OCI-LY1 (cell line): ENCODE data around the gene TKTL1.
A peak's percentile ranks its signal among the peaks of the same experiment; 100 is the strongest.

ENCODE experiments used
- H2AFZ ChIP-seq: fragments of 200-600 bp; sonication (generic), shearing (Covaris generic); 2 replicates; pipeline ENCODE4 v1.6.0; 2014; ENCODE audit warnings: antibody characterized with exemption, mild to moderate bottlenecking, low read length
- H3F3A ChIP-seq: fragments of 200-600 bp; sonication (generic), shearing (Covaris generic); 2 replicates; pipeline ENCODE4 v1.6.0; 2014; ENCODE audit warnings: mild to moderate bottlenecking, antibody characterized with exemption, low read length, moderate library complexity; ENCODE audit not compliant: insufficient read depth
- H3K27ac ChIP-seq: fragments of 200-600 bp; sonication (generic); 2 replicates; pipeline ENCODE4 v1.5.1; 2014; ENCODE audit warnings: low read length, mixed run types, mild to moderate bottlenecking, low read depth; ENCODE audit not compliant: poor library complexity, severe bottlenecking
- H3K27me3 ChIP-seq: fragments of 200-600 bp; sonication (generic); 2 replicates; pipeline ENCODE4 v1.6.0; 2014; ENCODE audit warnings: antibody characterized with exemption, mild to moderate bottlenecking, low read length, moderate library complexity; ENCODE audit not compliant: insufficient read depth
- H3K36me3 ChIP-seq: fragments of 200-600 bp; sonication (generic); 2 replicates; pipeline ENCODE4 v1.6.1; 2014; ENCODE audit warnings: mild to moderate bottlenecking, antibody characterized with exemption, low read length, moderate library complexity, mixed read lengths; ENCODE audit not compliant: insufficient read depth
- H3K4me1 ChIP-seq: fragments of 200-600 bp; sonication (generic); 2 replicates; pipeline ENCODE4 v1.5.1; 2014; ENCODE audit warnings: mild to moderate bottlenecking, low read length, moderate library complexity; ENCODE audit not compliant: insufficient read depth, severe bottlenecking
- H3K4me2 ChIP-seq: fragments of 200-600 bp; sonication (generic), shearing (Covaris generic); 2 replicates; pipeline ENCODE4 v1.6.1; 2014; ENCODE audit warnings: low read length
- H3K4me3 ChIP-seq: fragments of 200-600 bp; sonication (generic); 2 replicates; pipeline ENCODE4 v1.5.1; 2014; ENCODE audit warnings: low read length, low read depth, mild to moderate bottlenecking, mixed read lengths; ENCODE audit not compliant: poor library complexity, severe bottlenecking
- H3K79me2 ChIP-seq: fragments of 200-600 bp; shearing (Covaris generic); 2 replicates; pipeline ENCODE4 v1.6.1; 2016; ENCODE audit warnings: mixed run types, low read length, mixed read lengths; ENCODE audit not compliant: insufficient read depth
- H3K9ac ChIP-seq: fragments of 200-600 bp; sonication (generic), shearing (Covaris generic); 2 replicates; pipeline ENCODE4 v1.6.1; 2014; ENCODE audit warnings: mild to moderate bottlenecking, low read length, mixed read lengths
- H3K9me2 ChIP-seq: fragments of 200-600 bp; sonication (generic), shearing (Covaris generic); 2 replicates; pipeline ENCODE4 v1.6.1; 2014; ENCODE audit warnings: low read depth, mild to moderate bottlenecking, low read length, mixed read lengths
- H3K9me3 ChIP-seq: fragments of 200-600 bp; shearing (Covaris generic); 2 replicates; pipeline ENCODE4 v1.6.1; 2014; ENCODE audit warnings: low read length, mixed read lengths
- H4K20me1 ChIP-seq: fragments of 200-600 bp; sonication (generic), shearing (Covaris generic); 2 replicates; pipeline ENCODE4 v1.6.0; 2016; ENCODE audit warnings: mild to moderate bottlenecking, low read length; ENCODE audit not compliant: insufficient read depth
- CTCF ChIP-seq: fragments of 200-600 bp; sonication (generic), shearing (Covaris generic); IDR thresholded peaks from 2 replicates; pipeline ENCODE4 v1.5.1; 2017; ENCODE audit warnings: mild to moderate bottlenecking, antibody characterized with exemption, low read length, moderate library complexity, mixed read lengths
- EZH2 ChIP-seq: fragments of 200-600 bp; sonication (generic), shearing (Covaris generic); IDR thresholded peaks from 2 replicates; pipeline ENCODE4 v1.8.0; 2017; ENCODE audit warnings: borderline replicate concordance, mixed run types, mild to moderate bottlenecking, antibody characterized with exemption, low read length, moderate library complexity, mixed read lengths

TKTL1 gene

GRCh38 chrX:154372612-154373022 lies 77.0 kb downstream of the TKTL1 start:
- Histone ChIP-seq H3K79me2 (no peaks in the 10 kb centered on the region), H3K27me3 (no peaks in the 10 kb centered on the region), H3K4me2 (no peak overlapping the region), H4K20me1 (no peaks in the 10 kb centered on the region), H3K4me3 (peak overlapping the region; percentile 92), H3K36me3 (no peaks in the 10 kb centered on the region), H3K9me3 (no peaks in the 10 kb centered on the region), H3F3A (no peaks in the 10 kb centered on the region), H2AFZ (no peak overlapping the region), H3K27ac (peak overlapping the region; percentile 51), H3K9ac (no peak overlapping the region), H3K9me2 (no peaks in the 10 kb centered on the region), H3K4me1 (peaks cover 56% of the 10 kb centered on the region)
- TF ChIP-seq EZH2 (no peak), CTCF (no peak)

- Histone ChIP-seq H3K9ac (peak overlapping the region; percentile 64; the same call in 1 of the 2 replicates), H3K36me3 (no peaks in the 10 kb centered on the region), H3K4me2 (peak overlapping the region; percentile 81), H3F3A (no peaks in the 10 kb centered on the region), H2AFZ (no peak overlapping the region), H3K27ac (no peak overlapping the region), H3K4me1 (peaks cover 62% of the 10 kb centered on the region), H4K20me1 (no peaks in the 10 kb centered on the region), H3K27me3 (no peaks in the 10 kb centered on the region), H3K4me3 (peak overlapping the region; percentile 60), H3K79me2 (no peaks in the 10 kb centered on the region), H3K9me2 (no peaks in the 10 kb centered on the region), H3K9me3 (no peaks in the 10 kb centered on the region)
- TF ChIP-seq CTCF = peak; percentile 66
- no peak for TF ChIP-seq EZH2
These were observed 78.0 kb downstream of the TKTL1 start for GRCh38 chrX:154373340-154374306.

GRCh38 chrX:154374313-154375155 lies 78.9 kb downstream of the TKTL1 start, which contains the start of gene FLNA:
TSS of gene FLNA (minus strand) at chrX:154374634. CDS start at chrX:154371245, 3,389 bp downstream.
- peak within 1 kb of the TSS; percentile 64; the same call in 1 of the 2 replicates for H3K9ac ChIP-seq
- H3K4me2 ChIP-seq = peak within 1 kb of the TSS; percentile 81
- H3K36me3 ChIP-seq = no peaks in the 10 kb centered on the region
- H3F3A ChIP-seq = no peaks in the 10 kb centered on the region
- H3K9me3 ChIP-seq = no peaks in the 10 kb centered on the region
- H4K20me1 ChIP-seq = no peaks in the 10 kb centered on the region
- H3K4me3 ChIP-seq = peak within 1 kb of the TSS; percentile 60
- H3K4me1 ChIP-seq = peaks cover 53% of the 10 kb centered on the region
- H2AFZ ChIP-seq = no peak within 1 kb of the TSS
- H3K27me3 ChIP-seq = no peaks in the 10 kb centered on the region
- peak within 1 kb of the TSS; percentile 41 for H3K27ac ChIP-seq
- no peaks in the 10 kb centered on the region; the same call in 1 of the 2 replicates for H3K79me2 ChIP-seq
- H3K9me2 ChIP-seq = no peaks in the 10 kb centered on the region
- TF ChIP-seq EZH2 = no peak
- no peak for TF ChIP-seq CTCF
